Measurements from ENCODE around the gene GSG1L.

Gene GSG1L

DNA sequence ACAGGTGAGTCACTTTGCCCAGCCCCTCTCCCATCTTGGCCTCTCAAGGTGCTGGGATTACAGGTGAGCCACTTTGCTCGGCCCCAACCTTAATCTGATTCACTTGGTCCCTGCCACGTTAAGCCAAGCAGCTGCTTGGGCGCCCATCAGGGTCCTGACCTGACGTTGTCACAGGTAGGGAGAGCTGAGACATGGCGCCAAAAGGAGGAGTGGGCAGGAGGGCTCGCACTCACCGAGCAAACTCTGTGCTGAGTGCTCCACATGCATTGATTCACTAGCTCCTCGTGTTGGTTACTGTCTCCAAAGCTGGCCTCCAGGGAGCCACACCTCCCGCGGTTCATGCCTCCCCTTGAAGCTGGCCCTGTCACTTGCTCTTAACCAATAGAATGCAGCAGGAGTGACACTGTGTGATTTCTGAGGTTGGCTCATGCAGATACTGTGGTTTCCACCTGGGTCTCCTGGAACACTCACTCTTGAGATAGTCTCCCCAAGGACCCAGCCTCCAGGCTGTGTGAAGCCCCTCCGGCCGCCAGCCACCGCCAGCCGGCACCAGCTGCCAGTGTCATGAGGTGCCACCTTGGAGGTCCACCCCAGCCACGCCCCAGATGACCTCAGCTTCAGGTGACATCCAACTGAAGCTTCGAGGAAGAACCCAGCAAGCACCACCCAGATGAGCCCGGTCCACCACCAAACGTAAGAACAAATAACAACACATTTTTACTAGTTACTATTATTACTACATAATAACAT is 223.0 kb downstream of the GSG1L start:
- DNase-seq, result no peak

DNA sequence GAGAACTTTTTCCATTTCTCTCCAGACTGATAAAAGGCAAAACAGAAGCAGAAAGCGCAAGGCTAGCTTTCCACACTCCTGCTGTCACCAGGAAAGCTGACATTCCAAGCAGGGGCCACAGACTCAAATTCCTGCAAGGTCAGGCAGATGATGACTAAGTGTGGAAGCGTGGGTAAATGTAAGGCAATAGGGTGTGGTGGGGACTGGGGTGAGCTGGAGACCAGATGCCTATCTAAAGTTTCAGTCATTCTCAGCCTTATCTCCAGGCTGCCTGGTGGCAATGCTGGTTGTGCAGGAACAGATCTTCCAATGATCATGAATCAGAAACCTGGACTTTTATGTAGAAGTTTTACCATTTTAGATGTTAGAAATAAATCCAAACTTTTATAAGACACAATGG is 224.1 kb downstream of the GSG1L start:
- no peak for DNase-seq

DNA sequence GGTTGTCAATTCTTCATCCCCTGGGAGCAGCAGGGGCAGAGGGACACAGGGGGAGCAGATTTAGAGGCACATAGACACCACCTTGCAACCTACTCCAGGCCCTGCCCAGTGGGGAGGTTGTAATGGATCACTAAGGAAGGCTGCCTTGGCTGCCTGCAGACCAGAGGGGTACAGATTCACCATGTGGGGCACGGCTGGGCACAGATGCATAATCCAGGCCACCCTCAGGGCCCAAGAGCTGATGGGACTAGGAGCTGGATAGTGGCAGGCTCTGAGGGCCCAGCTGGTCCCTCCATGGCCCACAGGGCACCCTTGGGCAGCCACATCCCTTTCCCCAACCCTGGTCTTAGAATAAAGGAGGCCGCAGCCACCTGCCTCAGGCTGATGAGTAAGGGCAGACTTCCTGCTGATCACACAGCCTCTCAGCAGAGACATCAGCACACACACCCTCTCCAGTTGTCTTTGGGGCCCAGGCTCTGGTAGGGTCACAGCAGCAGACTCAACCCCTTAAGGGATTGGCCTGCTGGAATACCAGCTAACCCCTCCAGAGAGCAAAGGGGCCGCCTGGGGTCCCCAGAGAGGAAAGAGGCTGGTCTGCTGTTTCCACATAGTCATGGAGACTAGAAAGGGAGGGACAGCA is 224.9 kb downstream of the GSG1L start:
- DNase-seq, result no peak

DNA sequence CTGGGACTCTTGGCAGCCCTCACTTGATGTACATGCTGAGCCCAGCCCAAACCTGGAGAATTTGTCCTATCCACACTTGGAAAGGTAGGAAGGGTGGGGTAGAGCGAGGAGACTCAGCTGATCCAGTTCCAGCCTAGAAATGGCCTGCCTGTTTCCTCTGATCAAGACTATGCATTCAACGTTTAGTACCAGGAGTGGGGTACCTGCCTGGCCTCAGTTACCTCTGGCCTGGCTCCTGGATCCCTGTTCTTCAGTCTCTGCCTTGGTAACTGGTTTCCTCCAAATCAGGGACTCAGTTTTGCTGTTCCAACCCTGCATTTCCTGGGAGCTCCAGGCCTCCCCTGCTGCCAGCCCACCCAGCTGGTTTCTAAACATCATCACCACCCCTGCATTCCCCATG is 233.5 kb downstream of the GSG1L start:
- no peak for DNase-seq

DNA sequence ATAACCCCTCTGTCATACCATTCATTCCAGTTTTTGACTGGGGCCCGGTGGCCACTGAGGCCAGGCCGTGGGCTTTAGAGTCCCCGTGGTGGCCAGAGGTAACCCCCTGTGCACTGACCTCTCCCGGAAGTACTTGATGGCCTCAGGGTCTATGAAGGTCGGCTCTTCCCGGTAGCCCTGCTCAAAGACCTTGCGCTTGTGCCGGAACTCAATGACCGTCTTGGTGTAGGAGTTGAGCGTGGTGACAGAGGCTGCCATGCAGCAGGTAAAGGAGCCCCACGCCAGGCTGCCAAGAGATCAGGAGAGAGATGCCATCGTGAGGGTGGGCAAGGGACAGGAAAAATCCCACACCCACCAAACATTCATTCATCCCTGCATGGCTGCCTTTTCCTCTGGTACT is 234.8 kb downstream of the GSG1L start:
- no peak for DNase-seq

DNA sequence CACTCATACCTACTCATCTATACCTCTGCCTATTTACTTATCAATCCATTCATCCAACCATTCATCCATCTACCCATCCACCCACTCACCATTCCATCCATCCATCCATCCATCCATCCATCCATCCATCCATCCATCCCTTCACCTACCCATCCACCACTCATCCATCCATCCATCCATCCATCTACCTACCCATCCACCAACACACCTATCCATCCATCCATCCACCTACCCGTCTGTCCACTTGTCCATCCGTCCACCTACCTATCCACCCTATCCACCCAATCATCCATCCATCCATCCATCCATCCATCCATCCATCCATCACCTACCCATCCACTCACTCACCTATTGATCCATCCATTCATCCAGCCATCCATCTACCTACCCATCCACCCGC is 235.7 kb downstream of the GSG1L start:
- no peak for DNase-seq

DNA sequence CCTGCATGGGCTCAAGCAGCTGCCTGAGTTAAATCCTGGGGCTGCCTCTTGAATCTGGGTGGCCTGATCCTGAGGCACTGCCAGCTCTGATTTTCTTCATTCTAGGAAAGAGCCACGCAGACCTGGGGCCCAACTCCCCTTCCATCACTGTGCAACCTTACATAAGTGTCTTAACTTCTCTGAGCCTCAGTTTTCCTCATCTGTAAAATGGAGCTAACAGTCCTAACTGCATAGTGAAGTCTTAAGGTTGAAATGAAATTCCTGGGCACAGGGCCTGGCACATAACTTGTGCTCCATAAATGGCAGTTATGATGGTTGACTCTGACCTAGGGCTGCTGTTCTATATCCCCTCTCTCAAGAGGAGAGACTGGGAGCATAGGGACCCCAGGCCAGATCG is 236.6 kb downstream of the GSG1L start:
- no peak for DNase-seq

DNA sequence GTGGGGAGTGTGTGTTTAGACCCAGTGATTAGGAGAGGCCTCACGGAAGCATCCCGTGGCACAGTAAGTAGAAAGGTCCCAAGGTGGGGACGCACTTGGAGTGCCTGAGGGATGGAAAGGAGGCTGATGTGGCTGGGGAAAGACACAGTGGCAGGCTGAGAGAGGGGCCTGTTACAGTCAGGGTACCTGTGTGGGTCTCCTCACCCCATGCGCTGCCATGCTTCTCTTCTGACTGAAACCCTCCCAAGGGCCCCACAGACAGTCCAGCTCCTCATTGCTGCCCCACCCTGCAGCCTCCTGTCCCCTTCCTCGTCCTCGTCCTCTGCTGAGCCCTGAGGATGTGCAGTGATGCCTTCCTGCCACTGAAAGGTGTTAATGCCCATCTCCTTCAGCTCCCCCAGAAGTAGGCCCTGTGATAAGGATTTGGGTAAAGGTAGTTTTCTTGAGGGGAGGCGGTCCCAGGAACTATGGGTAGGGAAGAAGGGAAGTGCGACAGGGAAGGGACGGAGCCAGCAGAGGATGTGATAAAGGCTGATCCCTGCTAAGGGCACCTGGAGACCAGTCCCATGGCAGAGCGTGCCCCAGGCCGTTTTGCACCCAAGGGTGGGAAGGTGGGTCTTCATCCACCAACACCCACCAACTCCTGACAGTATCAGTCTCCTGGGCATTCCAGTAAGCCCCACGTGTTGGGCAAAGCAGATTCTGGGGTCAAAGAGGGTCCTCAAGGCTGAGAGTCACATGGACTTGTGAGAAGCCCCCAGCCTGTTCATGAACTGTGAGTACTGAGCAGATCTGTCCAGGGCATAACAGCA is 237.2 kb downstream of the GSG1L start:
- DNase-seq, result no peak

DNA sequence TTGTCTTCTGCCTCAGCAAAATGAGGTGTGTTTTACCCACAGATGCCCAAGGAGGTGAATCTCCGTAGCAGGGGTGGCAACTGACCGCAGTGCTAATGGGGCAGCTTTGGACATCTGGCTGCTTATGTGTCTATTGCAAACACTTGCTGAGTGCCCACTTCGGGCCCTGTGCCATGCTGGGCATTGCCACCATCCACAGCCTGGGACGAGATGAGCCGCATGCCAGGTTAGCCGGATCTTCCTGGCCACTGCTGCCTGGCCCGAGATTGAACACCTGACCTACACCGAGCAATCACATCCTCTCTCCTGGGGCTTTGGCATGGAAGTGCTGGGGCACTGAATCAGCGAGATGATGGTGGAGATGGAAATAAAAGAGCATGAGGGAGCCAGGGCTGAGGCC is 238.7 kb downstream of the GSG1L start:
- no peak for DNase-seq

DNA sequence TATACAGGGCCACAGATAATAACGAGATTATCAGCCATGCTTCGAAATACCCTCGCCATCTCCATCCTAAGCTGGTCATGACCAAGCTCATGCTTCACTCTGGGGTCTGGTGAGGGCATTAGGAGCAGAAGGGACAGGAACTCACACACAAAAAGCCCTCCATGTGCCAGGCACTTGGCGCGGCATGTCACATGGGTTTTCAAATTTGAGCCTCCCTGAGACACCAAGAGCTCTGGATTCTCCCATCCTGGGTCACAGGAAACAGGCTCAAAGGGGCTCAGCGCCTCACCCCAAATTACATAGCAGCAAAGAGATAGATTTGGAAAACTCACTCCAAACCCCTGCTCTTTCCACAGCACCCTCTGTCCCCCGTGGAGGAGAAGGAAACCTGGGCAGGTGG is 239.5 kb downstream of the GSG1L start:
- no peak for DNase-seq

DNA sequence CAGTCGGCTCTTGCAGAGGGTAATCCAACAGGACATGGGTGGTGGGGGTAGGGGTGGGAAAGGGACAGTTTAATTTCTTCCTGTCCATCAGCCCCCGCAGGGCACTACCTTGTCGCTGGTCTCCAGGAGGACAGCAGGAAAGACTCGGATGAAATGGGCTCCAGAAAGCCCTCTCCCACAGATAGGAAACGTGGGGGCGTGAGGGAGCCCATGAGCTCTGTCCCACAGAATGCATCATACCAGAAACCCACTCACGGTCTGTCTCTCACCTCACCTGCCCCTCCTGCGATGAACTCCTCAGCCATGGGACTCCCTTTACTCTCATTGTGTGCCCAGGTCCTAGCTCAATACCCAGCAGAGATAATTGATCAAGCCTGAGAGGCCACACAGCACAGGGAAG is 240.1 kb downstream of the GSG1L start:
- DNase-seq, result no peak

DNA sequence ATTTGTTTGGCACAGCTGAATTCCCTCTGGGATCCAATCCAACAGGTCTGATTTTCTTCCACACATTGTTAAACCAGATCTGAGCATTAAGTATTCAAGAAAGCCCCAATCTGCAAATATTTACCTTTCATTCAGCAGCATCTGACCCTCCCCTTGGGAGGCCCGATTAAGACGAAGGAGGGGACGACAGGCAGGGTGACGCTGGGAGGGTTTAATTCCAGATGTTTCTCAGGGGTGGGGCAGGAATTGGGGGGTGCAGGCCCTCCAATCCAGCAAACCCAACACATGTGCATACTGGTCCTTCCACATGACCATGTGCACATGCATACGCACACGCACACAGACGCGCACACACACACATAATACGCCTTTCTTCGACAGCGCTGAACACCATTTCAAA is 240.5 kb downstream of the GSG1L start:
- no peak for DNase-seq

DNA sequence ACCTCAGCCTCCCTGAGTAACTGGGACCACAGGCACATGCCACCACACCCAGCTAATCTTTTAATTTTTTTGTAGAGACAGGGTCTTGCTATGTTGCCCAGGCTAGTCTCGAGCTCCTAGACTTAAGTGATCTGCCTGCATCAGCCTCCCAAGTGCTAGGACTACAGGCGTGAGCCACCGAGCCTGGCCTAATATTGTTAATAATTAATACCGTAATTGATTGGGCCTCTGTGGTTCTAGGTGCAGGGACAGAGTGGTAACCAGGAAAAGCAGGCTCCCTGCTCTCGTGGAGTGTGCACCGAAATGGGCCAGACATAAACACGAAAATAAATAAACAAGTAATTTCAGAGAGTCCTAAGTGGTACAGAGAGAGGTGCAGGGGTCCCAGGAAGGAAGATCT is 241.0 kb downstream of the GSG1L start:
- no peak for DNase-seq

DNA sequence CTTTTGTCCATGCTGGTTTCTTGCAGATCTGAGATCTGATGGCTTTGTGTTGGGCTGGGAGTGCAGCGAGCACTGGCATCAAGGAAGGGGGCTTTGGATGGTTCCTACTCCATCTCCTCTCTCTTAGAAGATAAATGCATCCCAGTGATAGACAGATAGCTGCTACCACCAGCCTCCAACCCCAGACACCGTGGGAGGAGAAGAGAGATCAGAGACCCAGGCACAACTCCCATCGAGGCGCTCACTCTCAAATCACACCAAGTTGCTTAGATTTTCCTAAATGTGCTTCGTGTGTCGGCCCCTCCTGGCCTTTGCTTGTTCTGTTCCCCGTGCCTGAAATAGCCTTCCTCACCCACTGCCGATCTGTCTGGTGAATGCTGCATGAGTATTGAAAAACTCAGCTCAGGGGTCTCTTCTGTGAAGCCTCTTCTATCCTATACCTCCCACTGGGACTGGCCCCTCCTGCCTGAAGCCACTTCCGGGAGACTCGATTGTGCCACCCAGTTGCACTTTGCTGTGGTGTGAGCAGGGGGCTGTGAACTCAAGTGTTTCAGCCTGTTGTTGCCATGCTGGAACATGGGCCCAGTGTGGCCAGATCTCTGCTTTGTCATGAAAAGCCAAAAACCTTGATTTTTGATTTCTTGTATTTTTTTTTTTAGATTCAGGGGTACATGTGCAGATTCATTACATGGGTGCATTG is 242.7 kb downstream of the GSG1L start:
- DNase-seq, result no peak

DNA sequence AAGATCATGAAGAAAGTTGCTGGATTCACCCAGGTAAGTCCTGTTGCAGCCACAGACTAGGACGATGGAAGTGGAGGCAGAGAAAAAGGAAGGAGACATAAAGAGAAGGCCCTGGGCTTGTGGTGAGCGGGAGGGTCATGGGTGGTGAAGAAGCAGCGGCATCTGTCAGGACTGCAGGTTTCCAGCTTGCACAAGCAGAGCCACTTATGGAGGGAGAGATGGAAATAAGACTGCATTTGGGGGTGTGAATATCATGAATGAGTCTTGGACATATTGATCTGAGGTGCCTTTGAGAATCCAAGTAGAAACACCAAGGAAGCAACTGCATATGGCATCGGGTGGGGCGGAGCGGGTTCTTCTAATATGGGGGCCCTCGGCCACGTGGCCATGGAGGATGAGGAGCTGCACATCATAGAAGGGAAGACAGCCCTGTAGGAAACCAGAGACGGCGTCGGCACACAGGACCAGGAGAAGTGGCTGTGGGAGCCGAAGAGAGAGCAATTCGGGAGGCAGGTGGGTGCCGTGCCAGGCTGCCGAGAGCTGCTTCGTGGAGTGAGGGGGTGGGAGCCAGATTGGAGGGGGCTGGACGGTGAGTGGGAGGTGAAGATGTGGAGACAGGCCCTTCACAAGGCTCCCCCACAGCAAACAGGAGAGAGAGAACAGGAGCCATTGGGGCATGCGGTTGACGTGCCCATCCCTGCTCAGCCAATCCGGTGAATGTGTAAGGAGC is 243.5 kb downstream of the GSG1L start:
- no peak for DNase-seq

DNA sequence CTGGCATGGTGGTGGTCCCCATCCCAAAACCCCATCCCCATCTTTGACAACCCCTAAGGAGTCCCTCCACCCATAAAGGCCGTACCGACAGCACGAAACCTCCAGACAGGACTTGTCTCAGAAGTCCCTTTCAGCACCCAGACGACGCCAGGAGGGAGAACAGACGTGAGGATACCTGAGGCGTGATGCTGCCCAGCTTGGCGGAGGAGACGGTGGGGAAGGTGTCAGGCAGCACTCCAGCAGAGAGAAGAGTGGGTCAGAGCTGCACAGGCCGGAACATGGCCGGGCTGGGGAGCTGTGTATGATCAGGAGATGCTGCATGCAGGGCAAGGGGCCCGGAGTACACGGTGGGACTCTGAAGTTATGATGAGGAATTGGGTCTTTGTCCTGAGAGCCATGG is 244.2 kb downstream of the GSG1L start:
- DNase-seq, result no peak

DNA sequence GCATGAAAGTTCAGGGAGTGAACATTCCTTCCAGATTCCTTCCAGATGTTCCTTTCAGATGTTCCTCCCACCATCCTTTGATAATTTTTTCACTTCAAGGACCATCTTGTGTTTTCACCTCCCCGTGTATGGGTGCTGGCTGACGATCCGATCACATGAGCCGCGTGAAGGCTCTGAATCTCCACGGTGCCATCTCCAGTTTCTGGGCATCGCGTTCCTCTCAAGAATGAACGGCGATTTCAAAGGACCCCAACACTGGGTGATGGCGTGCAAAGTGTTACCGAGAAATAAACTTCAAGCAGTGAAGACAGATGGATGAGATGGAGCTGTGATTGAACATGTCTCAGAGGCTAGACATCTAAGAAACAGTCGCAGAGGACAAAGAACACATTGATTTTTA is 245.3 kb downstream of the GSG1L start:
- DNase-seq, result no peak

DNA sequence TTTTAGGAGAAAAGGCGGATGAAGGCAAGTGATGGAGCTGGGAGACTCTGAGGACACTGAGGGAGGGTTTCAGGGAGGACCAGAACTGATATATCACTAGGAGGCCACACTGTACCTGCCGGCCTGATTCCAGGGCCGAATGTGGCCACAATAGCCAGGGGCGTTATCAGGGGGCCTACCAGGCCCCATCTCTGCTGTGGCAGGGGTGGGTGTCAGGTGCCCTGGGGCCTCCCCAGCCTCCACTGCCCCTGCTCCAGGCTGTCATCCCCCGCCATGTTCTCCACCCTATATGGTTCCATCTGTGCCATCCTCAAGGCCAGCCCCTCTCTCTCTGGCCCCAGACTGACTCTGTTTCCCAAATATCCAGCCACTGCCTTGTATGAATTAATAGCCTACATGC is 246.5 kb downstream of the GSG1L start:
- no peak for DNase-seq

DNA sequence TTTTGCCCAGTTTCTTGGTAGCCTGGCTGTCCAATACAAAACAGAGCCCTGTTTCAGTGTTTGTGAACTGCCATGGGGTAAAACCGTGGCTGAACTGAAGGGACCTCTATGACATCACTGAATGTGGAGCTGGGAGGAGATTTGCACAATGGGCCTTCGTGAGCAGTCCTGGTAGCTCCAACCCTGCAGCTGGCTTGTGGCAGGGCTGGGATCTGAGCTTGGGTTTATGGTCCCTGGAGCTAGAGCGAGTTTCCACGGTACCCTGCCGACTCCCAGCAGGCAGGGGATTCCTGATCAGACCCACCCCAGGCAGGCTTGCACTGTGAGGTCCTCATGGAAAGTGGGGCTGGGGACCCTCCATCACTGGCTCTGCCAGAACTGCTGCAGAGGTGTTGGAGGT is 247.0 kb downstream of the GSG1L start:
- DNase-seq, result no peak

DNA sequence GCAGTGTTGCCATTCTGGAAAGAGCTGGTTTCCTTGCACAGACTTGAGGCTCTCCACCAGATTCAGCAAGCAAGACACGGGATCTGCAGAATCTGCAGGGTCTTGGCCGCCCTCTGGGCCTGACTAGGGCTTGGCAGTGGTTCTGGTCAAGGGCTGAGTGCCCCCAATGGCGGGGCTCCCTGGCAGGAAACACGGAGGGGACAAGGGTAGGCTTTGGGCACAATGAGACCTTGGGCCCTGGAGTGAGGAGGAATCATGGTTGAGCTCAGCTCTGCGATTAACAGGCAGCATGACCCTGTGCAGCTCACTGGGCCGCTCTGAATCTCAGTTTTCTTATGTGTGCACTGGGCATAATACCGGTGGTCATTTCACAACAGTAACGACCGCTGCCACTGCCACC is 249.9 kb downstream of the GSG1L start:
- no peak for DNase-seq

DNA sequence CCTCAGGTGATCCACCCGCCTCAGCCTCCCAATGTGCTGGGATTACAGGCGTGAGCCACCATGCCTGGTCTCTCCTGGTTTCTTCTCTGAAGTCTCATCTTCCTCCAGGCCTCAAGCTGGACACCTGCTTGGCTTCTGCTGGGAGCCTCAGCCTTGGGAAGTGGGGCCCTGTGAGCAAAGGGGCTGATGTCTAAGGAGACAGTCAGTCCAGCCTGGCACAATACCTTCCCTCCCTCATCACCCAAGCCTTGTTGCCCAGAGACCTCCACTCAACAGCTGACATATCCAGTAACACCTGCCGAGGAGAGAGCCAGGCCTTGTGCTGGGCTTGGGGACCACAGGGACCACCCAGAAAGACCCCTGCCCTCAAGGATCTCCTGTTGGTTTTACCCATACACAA is 251.6 kb downstream of the GSG1L start:
- no peak for DNase-seq

DNA sequence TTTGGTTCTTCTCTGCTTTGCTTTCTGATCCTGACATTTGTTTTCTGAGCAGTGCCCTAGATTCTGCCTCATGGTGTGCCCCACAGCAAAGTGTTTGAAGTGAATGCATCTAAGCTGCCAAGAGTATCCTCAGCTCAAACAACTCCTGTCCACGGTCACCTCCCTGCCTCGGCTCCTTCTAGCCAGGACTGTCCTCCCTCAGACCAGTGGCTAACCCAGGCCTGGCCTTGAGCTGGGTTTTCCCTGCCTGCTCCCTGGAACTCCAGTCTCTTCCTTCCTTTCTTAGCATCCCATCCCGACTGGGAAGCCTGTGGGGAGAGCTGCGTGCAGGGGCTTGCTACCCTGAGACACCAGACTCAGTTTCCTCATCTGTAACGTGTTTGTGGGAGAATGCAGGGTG is 256.5 kb downstream of the GSG1L start:
- no peak for DNase-seq

DNA sequence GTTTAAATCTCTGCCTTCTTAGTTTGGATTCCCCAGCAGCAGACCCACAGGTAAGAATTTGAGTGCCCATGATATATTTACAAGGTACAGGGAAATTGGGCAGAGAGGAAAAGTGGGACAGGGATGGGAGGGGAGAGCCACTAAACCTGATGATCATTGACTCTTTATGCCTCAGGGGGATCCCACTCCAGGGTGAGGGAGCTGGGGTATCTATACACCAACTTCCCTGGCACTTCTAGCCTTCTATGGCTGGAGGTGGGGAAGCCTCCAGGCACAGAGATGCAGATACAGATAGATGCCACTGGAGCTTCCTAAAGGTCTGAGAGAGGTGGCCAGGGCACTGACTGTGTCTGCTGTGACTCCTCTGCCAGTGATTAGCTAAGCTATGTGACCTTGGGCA is 257.1 kb downstream of the GSG1L start:
- no peak for DNase-seq
